ENCODE results near the gene HDAC5.
"Not testable (repeated sequence)": the region's sequence is repeated elsewhere in the genome, so short reads cannot be mapped to it uniquely, and the experiment has no call there.

Gene HDAC5

DNA sequence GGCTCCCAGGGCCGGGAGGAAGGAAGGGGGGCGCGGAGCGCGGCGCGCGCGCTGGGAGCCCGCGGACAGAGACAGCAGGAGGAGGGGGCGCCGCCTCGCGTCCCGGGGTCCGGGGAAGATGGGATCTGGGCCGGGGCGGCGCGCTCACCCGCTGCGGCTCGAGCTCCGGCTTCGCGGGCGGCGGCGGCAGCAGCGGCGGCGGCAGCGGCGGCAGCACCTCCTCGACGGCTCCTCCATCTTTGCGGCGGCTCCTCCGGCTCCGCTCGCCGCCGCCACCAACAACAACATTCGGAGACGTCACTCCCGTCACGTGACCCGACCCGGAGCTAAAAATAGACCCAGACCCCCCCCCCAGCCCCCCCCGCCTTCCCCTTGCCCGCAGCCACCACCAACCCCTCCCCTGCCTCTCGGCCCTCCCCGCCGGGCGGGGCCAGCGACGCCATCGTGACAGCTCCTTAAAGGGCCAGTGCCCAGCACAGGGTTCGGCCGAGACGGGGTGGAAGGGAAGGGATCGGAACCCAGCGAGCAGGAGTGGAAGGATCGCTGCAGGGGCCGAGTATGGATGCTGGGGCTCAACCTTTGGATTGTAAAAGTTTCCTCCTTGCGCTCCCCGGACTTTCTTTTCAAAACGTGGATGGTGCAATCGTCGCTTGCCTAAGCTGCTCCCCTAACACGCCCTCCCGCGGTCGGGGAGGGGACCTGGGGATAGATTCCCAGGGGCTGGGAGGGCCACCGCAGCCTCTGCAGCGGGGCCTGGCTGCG, at the start of gene HDAC5:
Gene HDAC5, minus strand, starts transcription at position 286 of the 762 bp plus-strand sequence. CDS start 6,126 bp downstream, outside the sequence.
- DNase-seq = peak; percentile 97

- DNase-seq = no peak
These were observed 48.6 kb upstream of the HDAC5 start for GRCh38 chr17:44171931-44172455.

GRCh38 chr17:44170499-44171201, 47.2 kb upstream of the HDAC5 start, which contains the start of gene ASB16:
ASB16 (plus strand) TSS chr17:44170704; CDS start chr17:44170790, 86 bp downstream.
- no peak for DNase-seq

GRCh38 chr17:44170135-44170498, 46.7 kb upstream of the HDAC5 start:
- no peak for DNase-seq

- no peak for DNase-seq
These were observed 43.9 kb upstream of the HDAC5 start for GRCh38 chr17:44167181-44167861.

DNA sequence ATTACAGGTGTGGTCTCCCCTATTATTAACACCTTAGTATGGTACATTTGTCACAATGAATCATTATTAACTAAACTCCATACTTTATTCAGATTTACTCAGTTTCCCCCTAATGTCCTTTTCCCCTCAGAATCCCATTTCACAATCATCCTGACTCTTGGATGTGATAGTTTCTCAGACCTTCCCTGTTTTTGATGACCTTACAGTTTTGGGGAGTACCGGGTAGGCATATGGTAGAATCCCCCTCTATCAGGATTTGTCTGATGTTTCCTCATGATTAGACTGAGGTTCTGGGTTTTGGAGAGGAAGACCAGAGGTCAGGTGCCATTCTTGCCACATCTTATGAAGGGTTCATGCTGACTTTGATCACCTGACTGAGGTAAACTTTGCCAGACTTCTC, 41.0 kb upstream of the HDAC5 start:
- DNase-seq = no peak

GRCh38 chr17:44159519-44160210, 36.2 kb upstream of the HDAC5 start:
- DNase-seq = peak; percentile 38

DNA sequence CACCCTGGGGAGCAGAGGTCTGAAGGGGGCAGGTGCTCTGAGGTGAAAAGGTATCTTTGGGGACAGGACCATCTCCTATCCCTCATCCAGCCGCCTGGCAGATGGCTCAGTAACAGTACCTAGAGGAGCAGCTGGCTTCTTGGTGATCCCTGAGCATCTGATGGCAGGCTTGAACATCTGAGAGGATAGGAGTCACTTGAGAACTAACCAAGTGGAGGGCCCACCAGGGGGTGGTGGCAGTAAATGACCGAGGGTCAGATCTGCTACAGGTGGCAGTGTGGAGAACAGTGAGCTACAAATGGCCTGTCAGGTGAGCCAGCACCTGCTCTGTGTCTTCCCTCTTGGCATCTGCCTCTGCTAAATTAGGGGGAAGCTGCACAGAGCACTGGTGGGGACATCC, 32.0 kb upstream of the HDAC5 start:
- no peak for DNase-seq

GRCh38 chr17:44152875-44153274, 29.4 kb upstream of the HDAC5 start:
- DNase-seq = no peak

GRCh38 chr17:44149750-44150329, 26.4 kb upstream of the HDAC5 start:
- no peak for DNase-seq

GRCh38 chr17:44149066-44149465, 25.6 kb upstream of the HDAC5 start:
- DNase-seq = not testable (repeated sequence)

- no peak for DNase-seq
These were observed 24.4 kb upstream of the HDAC5 start for GRCh38 chr17:44147812-44148211.

GRCh38 chr17:44146375-44147346, 23.2 kb upstream of the HDAC5 start:
- no peak for DNase-seq

- no peak for DNase-seq
These were observed 21.7 kb upstream of the HDAC5 start for GRCh38 chr17:44144966-44145739.

GRCh38 chr17:44143921-44144320, 20.5 kb upstream of the HDAC5 start:
- not testable (repeated sequence) for DNase-seq

GRCh38 chr17:44137891-44138709, 14.7 kb upstream of the HDAC5 start:
- DNase-seq = peak; percentile 82

DNA sequence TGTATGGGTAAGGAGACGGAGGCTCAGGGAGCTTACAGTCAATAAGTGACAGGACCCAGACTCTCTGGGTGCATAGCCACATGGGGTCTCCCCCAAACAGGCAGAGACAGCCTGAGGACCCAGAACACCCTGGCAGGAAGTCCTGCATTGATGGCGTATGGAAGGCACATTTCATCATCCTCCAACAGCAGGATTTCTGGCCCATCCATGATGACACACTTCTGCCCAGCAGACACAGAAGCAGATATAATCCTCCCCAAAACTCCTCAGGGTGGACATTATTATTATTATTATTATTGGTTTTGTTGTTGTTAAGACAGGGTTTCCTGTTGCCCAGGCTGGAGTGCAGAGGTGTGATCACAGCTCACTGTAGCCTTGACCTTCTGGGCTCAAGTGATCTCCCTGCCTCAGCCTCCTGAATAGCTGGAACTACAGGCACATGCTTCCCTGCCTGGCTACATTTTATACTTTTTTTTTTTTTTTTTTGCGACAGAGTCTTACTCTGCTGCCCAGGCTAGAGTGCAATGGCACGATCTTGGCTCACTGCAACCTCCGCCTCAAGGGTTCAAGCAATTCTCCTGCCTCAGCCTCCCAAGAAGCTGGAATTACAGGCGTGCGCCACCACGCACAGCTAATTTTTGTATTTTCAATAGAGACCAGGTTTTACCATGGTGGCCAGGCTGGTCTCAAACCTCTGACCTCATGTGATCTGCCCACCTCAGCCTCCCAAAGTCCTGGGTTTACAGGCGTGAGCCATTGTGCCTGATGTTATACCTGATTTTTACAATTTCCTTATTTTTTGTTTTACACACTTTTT, 11.5 kb upstream of the HDAC5 start:
- DNase-seq = no peak

- DNase-seq = no peak
These were observed 10.6 kb upstream of the HDAC5 start for GRCh38 chr17:44133918-44134476.

Measured in stimulated activated CD4-positive, alpha-beta T cell treated with anti-CD3 and anti-CD28 coated beads, Interleukin-4, amount 100 ng/mL, for 24 hours (primary cell).